Measurements from ENCODE around the gene PTPRE.

Gene PTPRE

DNA sequence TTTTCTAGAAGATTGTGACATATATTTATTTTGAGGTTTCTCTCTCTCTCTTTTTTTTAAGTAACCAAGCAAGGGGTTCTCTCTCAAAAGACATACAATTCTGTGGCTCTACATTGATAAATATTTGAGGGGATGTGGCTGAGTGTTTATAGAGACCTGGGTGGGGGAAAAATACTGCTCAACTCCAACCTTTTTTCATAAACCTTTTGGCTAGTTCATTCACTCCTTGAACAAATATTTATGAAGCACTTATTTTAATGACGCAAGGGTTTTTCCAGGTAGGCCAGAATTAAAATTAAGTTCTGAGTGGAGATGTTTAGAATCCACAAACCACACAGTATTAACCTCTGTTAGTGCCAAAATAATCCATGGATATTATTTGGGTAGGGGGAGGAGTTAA, 100.2 kb downstream of the PTPRE start:
- TF ChIP-seq, protein P1, sequence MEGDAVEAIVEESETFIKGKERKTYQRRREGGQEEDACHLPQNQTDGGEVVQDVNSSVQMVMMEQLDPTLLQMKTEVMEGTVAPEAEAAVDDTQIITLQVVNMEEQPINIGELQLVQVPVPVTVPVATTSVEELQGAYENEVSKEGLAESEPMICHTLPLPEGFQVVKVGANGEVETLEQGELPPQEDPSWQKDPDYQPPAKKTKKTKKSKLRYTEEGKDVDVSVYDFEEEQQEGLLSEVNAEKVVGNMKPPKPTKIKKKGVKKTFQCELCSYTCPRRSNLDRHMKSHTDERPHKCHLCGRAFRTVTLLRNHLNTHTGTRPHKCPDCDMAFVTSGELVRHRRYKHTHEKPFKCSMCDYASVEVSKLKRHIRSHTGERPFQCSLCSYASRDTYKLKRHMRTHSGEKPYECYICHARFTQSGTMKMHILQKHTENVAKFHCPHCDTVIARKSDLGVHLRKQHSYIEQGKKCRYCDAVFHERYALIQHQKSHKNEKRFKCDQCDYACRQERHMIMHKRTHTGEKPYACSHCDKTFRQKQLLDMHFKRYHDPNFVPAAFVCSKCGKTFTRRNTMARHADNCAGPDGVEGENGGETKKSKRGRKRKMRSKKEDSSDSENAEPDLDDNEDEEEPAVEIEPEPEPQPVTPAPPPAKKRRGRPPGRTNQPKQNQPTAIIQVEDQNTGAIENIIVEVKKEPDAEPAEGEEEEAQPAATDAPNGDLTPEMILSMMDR (conservative IDR thresholded peaks at IDR 0.05; ENCODE audit: low read depth, low read length), result no peak
- DNase-seq (ENCODE audit: low read depth), result no peak
- no peak overlapping the region for H3K4me3 ChIP-seq (ENCODE audit: low read length)

DNA sequence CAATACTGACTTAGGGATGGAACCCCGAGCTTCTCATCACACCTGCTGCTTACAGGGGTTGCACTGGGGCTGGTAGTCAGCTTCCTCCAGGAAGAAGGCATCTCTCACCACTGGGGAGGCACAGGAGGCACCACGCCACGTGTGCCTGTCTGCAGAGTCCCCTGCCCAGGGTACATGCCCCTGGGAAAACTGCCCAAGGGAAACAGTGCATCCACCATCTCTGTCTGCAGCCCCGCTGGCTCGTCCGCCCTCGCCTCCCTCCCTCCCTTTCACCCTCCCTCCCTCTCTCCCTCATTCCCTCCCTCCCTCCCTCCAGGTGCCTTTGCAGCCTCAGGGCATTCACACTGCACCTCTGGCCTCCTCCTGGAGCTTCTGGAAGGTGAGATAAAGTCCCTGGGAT, 101.1 kb downstream of the PTPRE start:
- TF ChIP-seq, protein P1 (conservative IDR thresholded peaks at IDR 0.05; ENCODE audit: low read depth, low read length), result no peak
- no peak overlapping the region for H3K4me3 ChIP-seq (ENCODE audit: low read length)
- DNase-seq (ENCODE audit: low read depth), result no peak

DNA sequence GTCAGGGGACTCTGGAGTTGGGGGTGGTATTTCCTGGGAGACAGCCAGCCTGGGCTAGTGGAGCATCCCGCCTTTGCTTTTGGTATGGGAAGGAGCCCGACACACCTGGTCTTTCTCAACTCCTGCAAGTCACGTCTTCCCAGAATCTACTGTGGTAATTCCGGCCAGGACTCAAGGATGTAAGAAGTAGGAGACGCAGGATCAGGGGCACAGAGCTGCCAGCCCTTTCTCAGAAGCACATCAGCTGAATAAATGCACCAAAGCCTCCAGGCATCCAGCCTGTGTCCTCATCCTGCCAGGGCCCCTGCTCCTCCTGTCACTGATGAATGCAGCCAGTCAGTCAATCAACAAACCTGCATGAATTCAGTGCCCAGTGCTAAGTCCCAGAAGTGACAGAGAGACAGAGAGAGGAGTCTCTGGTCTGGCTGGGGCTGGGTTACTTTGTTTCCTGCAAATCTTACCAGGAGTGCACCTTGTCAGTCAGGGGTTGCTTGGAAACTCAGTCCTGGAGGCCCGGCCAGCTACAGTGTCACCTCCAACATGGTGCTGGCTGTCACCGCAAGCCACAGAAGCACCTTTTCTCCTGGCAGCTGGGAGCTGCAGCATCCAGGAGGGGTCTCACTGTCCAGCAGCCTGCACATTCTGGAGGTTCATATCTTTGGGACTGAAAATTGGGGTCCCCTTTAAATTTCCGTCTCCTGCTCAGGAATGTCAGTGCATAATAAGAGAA, 101.8 kb downstream of the PTPRE start:
- DNase-seq (ENCODE audit: low read depth), result no peak
- H3K4me3 ChIP-seq (ENCODE audit: low read length), result no peak overlapping the region
- TF ChIP-seq, protein P1 (conservative IDR thresholded peaks at IDR 0.05; ENCODE audit: low read depth, low read length), result no peak

DNA sequence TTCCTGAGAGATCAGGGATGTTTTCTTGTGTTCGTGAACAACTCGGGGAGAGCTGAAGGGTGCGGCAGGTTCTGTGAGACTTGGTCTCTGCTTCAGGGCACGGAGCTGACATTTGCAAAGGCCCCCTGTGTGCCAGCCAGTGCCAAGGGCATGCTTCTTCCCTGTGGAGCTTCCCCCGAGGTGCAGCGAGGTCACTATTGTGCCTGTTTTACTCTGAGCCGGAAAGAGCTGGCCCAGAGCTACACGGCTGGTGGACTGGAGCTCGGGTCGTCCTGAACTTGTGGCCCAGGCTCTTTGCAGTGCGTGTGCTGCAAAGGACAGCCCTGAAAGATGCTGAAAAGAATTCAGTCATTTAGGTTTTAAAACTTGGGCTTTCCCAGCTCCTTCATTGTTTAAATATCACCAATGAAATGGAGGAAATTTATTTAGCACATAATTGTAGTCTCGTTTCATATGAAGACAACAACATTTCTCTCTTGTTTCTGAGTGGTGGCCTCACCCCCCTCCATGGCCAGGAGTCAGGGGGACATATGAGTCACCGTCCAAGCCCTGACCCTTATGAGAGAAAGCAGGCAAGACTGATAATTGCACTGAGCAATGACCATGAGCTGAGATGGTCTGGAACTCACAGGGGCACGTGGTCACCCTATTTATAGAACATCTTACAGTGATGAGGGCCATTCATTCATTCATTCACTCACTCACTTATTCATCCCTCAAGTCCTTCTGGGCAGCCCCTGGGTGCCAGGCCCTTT, 102.6 kb downstream of the PTPRE start:
- TF ChIP-seq, protein P1 (conservative IDR thresholded peaks at IDR 0.05; ENCODE audit: low read depth, low read length), result no peak
- DNase-seq (ENCODE audit: low read depth), result no peak
- H3K4me3 ChIP-seq (ENCODE audit: low read length), result no peak overlapping the region

DNA sequence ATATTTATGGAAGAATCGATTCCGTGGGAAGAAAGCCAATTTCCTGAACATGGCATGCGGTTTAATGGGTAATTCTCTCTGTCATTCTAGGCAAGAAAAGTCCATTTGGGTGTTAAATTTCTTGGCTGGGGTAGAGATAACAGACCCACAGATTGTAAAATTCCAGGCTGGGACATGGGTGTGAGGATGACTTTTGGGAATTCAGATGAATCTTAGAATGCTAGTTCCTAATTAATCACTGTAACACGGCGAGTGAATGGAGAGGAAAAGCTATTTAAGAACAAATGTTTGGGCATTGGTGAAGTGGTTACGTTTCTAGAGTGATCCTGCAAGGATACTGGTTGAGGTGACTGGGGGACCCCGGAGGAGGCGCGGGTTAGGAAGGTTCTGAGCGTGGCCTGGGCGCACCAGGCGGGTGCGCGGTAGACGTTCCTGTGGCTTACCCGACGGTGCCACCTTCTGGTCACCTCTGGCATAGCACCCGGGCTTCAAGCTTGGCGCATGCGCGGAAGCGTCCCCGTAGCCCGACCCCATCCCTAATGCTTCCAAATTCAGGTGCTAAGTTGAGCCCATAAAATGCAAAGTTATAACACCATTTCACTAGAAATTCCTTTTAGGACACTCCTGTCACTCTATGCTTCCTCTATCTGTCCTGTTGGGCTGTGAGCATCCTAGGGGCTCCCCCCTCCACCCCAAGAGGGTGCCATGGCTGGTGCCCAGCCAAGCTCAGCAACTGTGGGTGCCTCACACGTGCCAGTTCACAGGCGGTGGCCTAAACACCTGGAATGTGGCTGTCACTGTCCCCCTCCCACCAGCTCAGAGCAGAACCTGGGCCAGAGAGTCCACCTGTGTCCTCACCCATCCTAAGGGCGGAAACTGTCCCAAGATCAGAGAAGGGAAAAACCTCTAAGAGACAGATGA, 104.4 kb downstream of the PTPRE start:
- no peak for DNase-seq (ENCODE audit: low read depth)
- TF ChIP-seq, protein P1 (conservative IDR thresholded peaks at IDR 0.05; ENCODE audit: low read depth, low read length), result peak; percentile 99
- no peak overlapping the region for H3K4me3 ChIP-seq (ENCODE audit: low read length)

DNA sequence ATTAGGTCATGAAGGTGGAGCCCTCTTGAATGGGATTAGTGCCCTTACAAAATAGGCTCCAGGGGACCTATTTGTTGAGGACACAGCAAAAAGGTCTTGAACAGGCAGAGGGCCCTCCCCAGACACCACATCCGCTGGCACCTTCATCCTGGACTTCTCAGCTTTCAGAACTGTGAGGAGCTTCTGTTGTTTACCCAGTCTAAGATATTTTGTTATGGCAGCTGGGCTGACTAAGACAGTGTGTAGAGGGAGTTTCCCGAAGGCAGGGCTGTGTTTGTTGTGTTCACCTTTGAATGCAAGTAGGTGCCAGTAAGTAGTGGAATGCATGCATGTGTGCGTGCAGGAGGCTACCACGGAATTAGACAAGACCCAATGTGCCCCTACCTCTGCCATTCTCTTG, 106.7 kb downstream of the PTPRE start:
- H3K4me3 ChIP-seq (ENCODE audit: low read length), result no peak overlapping the region
- DNase-seq (ENCODE audit: low read depth), result no peak
- TF ChIP-seq, protein P1 (conservative IDR thresholded peaks at IDR 0.05; ENCODE audit: low read depth, low read length), result no peak

All from retinal pigment epithelial cell (primary cell).